Ecto neural progenitor cell (in vitro differentiated cells): ENCODE measurements around the gene MNAT1.

ENCODE experiments used
- DNase-seq: peaks from one replicate; pipeline ENCODE4 v3.0.0-alpha.2; 2018; ENCODE audit warnings: low spot score

The MNAT1 gene

DNA sequence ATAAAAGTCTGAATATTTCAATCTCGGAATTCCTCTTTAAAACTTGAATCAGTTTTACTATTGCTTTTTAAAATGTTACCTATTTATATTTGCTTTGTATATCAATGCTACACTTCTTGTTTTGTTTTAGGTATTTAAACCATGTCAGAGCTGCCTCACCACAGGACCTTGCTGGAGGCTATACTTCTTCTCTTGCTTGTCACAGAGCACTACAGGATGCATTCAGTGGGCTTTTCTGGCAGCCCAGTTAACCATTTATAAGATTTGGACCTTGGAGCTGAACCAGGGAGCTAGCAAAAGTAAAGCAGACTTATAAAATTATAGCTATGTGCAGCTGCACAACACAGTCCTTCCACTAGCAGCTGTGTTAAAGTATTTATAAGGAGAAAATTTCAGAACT, 233.5 kb downstream of the MNAT1 start:
- no peak for DNase-seq

DNA sequence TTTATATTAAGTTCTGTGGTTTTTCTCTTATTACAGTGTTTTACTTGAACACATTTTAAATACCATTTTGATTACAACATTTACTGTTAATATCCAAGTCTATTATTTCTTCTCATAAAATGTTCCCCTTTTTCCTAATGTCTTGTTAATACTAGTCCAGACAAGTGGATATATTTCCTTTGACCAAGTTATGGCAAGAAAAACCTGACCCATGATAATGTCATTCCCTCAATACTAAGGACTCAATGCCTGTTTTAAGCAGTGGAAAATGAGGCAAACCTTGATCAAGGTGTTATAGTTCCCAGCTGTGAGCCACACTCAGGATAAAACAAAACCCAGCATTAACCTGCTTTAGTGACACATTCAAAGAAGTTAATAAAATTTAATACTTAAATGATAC, 234.1 kb downstream of the MNAT1 start:
- DNase-seq = no peak

DNA sequence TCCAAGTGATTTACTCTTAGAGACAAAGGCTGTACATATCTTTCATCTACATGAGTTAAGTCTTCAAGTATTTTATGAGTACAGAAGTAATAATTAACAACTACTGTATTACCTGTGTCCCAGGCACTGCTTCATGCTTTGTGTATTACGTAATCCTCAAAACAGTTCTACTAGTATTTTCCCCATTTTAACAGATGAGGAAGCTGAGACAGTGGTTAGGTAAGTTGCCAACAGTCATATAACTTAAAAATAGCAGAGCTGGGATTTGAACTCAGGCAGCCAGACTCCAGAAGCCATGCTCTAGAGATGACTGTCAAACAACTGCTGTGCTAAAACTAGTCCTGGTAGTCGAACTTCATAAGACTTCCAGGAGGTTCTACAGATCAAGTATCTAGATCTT, 235.6 kb downstream of the MNAT1 start:
- DNase-seq = no peak

DNA sequence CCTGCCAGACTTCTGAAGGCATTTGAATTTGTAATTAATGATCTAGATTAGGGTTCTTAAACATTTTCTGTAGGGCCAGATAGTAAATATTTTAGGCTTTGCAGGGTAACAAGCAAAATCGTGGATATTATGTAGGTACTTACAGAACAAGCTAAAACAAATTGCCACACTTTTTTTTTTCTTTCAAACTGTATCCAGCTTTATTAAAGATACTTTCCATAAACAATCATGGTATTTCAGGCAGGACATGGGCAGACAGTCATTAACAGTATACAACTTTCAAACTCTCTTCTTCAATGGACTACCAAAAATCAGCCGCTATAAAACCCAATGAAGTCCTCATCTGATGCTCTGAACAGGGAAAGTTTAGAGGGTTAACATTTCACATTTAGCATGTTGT, 236.7 kb downstream of the MNAT1 start:
- no peak for DNase-seq

DNA sequence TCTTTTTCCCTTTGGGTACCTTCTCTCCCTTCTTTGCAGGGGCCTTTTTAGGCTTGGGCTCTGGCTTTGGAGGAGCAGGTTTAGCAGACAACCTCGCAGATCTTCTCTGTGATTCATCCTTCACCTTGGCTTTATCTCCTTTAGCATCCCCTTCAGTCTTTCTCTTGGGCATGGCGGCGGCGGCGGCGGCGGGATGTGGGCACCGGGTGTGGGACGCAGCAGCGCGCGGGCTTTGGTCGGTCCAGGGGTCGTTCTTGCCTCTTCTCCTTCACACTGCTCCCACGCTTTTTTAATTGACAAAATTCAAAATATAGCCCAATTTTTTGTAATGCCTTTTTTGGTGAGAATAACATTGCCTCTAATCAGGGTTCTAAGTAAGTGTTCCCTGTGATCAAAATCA, 237.7 kb downstream of the MNAT1 start:
- no peak for DNase-seq

DNA sequence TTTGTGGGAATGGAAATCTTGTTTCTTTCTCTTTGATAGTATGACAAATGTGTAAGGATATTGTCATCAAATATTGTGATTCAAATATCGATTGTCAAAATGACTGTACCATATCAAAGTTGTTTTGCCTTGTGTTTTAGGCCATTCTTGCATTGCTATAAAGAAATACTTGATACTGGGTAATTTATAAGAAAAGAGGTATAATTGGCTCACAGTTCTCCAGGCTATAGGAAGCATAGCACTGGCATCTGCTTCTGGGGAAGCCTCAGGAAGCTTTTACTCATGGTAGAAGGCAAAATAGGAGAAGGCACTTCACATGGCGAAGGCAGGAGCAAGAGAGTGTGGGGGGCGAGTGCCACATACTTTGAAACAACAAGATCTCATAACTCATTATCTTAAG, 238.5 kb downstream of the MNAT1 start:
- DNase-seq = no peak

DNA sequence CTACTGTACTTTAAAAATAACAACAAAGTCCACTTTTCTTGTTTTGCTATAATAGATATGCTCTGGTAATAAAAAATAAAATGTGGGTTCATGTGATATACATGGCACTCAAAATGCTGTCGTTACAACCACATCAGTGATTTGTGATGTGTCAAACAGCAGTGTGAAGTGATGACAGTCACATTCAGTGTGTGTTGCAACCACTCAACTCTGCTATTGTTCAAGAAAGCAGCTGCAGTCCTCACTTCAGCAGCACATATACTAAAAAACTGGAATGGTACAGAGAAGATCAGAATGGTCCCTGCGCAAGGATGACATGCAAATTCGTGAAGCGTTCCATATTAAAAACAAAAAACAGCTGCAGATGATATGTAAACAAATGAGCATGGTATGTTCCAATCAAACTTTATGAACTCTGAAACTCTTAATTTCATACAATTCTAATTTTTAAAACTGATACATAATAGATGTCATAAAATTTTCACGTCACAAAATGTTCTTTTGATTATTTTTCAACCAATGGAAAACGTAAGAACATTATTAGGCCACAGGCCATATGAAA, 239.6 kb downstream of the MNAT1 start:
- no peak for DNase-seq

DNA sequence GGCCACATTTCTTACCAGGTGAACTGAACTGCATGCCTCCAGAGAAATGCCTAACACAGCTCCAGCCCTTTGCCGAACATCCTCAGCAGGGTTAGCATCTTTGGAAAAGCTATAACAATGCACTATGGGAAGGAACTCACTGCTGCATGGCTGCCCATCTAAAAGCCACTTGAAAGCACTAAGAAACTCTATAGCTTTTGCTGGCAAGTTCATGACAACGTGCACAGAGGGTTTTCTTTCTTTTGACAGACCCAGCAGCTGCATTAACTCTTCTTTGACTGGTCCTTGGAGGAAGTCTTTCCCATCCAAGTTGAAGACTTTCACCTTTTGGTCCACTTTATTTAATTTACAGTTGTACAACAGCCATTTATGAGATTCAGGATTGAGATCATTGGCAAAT, 241.0 kb downstream of the MNAT1 start:
- DNase-seq = no peak

DNA sequence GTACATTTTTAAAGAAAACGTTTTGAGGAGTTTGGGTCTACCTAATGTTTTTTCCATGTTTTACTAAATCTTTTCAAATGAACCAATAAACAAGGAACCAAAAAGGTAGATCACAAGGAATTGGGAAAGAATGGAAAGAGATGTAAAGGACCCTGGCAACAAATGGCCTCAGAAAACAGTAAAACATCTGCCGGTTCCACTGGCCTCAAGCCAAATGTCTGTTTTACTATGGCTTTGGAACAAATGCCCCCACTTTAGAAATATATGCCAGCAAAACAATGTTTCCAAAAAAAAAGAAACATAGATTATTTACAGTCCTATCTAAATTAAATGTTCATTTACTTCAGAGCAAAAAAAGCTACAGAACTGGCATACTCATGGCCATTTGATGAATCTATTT, 243.3 kb downstream of the MNAT1 start:
- DNase-seq = no peak

DNA sequence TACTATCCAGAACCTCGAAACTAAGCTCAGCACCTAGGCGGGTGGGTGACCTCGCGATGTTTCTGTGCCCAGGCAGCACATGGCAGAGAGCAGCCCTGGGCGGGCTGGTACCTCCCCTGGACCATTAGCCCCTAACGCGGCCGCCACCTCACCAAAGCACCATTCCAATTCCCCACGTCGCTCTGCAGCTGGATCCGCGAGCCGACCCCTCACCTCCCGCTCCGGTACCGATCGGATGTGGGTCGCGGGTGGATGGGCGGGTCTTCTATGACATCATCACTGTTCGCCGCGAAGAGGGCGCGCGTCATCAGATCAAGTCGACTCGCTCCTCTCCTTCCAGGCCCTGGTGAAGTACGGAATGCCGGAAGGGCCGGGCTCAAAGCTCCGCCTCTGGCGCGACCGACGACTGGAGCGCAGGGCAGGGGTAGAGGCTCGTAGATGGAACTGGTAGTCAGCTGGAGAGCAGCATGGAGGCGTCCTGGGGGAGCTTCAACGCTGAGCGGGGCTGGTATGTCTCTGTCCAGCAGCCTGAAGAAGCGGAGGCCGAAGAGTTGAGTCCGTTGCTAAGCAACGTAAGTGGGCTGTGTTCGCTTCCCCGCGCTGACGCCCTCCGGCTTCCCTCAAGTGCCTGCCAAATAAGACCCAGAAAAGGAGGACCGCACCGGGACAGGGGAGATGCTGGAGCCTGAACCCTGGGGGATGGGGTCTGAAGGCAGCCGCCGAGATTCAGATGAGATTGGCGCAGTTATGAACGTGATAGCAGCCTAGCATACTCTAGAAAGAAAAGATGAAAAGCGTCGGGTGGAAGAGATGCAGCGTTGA, 246.5 kb downstream of the MNAT1 start, which contains the start of the genes SLC38A6 and TRMT5:
Gene SLC38A6 (plus strand): TSS at position 435 of the 822 bp plus-strand sequence. CDS start 33 bp downstream, at position 468.
Gene TRMT5 (minus strand): TSS at position 269 of the 822 bp plus-strand sequence. CDS start 106 bp downstream, at position 163.
- peak; percentile 95 for DNase-seq

DNA sequence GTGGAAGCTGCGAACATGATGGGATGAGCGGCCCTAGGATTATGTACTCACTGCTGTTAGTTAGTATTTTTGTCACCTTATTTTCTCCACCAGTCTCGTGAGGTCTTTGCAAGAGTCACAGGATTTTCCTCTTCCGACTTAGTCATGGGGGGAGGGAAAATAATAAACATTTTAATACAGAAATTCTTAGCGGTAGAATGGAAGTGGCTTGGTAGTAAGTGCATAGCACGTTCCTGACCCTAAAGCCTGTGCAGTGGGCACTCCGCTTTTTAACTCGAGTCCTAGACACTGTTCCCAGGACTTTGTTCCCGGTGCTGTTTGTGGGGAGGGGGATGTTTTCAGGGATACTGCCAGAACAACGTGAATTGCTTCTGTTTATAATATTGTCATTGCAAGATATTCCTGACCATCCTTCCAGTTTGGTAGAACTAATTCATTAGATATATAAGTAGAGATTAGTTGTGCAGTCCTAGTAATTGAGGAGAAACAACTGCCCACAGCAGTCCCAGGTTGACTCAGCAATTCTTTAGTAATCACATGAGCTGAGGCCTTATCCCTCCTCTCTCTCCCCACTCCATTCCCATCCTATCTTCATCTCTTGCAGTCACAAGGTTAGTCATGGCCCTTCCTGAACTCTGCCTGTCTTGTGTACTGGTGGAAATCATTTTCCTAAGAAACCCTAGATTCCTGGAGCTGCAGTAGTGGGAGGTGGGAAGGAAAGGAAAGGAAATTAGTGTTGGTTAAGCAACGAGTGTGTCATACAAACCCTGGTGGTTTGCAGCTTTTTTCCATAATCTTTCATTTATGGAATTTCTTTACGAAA, 247.3 kb downstream of the MNAT1 start:
- no peak for DNase-seq

DNA sequence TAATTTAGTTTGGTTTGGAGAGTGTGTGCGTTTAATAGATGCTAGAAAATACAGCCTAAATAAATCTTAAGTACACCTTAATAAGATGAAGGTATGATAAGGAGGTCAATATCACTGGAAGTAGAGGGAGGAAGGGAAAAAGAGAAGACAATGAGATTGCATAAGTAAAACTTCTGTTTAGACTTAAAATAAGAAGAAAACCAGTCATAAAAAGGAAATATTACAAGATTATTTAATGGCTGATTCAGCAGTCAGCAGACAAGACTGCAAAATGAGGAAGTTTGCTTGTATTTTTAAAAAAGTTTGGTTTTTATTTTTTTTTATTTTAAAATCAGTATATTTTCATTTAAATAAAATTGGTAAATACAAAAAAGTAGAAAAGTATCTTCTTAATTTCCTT, 249.6 kb downstream of the MNAT1 start:
- DNase-seq = no peak

DNA sequence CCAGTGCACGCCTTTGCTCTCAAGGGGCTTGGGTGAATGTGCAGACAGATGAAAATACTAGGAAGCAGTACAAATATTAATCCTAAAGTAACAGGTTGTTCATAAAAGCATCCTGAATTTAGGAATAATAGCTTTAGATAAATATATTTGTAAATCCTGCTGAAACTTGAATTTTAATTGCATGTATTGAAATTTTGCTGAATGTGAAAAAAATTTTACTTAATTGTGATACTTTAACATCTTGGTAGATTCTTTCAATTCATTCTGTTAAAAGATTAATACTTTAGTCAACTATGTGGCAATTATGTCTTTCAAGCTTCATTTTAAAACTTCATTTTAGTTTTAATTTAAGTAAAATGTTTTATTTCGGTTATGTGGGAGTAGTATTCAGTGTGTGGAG, 251.9 kb downstream of the MNAT1 start:
- no peak for DNase-seq

DNA sequence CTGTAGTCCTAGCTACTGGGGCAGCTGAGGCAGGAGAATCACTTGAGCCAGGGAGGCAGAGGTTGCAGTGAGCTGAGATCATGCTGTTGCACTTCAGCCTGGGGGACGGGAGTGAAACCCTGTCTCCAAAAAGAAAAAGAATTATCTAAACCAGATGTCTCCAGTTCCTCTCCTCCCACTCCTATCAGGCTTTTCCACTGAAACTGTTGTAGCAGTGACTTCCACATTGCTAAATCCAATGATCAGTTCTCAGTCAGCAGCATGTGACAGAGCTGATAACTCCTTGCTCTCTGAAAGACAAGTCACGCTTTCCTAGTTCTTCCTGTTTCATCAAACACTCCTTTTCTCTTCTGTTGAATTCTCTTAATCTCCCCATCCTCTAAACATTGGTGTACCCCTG, 255.0 kb downstream of the MNAT1 start:
- no peak for DNase-seq

DNA sequence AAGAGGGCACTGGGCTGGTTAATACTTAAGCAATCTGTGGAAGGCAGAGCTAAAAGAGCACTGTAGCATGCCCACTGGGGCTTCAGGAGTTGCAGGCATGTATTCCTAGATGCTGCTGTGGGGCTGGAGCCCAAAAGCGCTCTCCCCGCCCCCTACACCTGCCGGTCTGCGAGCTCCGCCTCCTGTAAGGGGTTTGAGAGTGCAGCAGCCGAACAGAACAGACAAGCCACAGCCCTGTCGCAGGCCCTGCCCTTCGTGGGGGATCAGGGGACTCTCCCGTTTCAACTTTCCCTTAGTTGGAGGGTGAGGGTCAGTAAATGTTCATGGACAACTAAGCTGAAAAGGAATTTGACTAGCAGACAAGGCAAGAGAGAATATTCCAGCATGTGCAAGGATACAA, 264.1 kb downstream of the MNAT1 start:
- DNase-seq = no peak

DNA sequence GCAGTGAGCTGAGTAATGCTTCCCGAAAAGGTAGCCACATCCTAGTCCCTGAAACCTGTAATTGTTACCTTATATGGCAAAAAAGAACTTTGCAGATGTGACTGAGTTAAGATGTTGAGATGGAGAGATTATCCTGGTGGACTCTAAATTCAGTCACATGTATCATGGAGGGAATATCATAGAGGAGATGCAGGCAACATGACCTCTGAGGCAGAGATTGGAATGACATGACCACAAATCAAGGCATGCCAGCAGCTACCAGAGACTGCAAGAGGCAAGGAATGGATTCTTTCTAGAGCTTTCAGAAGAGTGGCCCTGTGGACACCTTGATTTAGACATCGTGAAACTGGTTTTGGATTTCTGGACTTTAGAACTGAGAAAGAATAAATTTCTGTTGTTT, 265.0 kb downstream of the MNAT1 start:
- DNase-seq = no peak

DNA sequence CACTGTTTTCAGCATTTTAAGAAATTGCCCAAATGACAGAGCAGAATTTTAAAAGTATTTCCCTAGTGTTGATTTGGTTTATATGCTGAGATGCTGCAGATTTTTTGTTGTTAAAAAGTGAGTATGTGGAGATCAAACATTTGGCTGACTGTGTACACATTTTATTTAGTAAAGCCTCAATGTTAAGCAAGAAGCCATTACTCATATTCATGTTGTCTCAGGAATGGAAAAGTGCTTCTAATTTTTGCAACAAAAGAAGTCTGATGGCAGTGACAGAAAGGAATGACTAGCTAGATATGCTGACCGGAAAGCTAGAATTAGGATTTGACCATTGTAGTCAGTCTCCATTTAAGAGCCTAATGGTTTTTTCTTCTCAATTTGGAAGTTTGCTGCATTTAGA, 269.0 kb downstream of the MNAT1 start:
- DNase-seq = no peak

DNA sequence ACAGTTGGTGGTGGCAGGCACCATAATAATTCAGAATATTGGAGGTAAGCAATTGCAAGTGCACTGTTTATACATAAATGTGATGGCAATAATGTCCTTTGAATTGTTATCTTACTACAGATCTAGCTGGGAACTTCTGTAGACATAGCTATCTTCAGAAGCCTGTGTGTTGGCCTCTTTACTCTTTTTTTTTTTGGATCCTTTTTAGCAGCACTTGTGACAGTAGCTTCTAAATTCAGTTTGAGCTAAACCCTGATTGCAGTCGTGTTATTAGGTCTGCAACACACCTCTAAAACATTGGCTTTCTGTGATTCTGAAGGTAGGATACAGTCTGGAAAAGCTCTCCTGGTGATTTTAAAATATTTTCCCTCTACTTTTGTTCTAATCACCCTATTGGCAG, 285.0 kb downstream of the MNAT1 start:
- DNase-seq = no peak
